Breast epithelium (tissue), 3 donors: Measurements from ENCODE around the gene ISG20.

Experiments used
- POLR2A ChIP-seq: fragments of 450-650 bp; IDR thresholded peaks from one replicate; pipeline ENCODE4 v1.6.1; 2016; ENCODE audit warnings: antibody characterized with exemption, mild to moderate bottlenecking, moderate library complexity
- POLR2AphosphoS5 ChIP-seq, 3 donors: sonication (generic); formaldehyde crosslinking; IDR thresholded peaks; one replicate each; pipeline ENCODE4 v1.6.1; 2017; ENCODE audit warnings: antibody characterized with exemption in 3 of 3
- TF ChIP-seq, protein P1 (sequence below), 3 donors: fragments of 450-650 bp; IDR thresholded peaks; one replicate each; pipeline ENCODE4 v1.5.1; 2016 to 2017; ENCODE audit warnings: antibody characterized with exemption in 3 of 3, mild to moderate bottlenecking in 3 of 3, moderate library complexity in 3 of 3

DNA sequence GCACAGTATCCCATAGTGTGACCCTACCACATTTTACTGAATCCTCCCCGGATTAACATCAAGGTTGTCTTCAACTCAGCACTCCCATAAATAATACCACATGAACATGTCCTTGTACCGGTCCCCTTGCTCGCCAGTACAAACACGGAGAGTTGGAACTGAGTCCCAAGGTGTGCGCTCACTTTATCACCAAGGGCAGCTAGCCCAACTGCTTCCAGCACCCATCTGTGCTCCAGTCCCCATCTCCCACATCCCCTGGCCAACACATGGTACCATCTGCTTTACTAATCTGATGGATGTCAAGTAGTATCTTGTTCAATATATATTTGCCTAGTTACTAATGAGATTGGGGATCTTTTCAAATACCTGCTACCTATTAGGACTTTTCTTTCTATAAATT lies 64.7 kb downstream of the ISG20 start:
- TF ChIP-seq, protein P1, sequence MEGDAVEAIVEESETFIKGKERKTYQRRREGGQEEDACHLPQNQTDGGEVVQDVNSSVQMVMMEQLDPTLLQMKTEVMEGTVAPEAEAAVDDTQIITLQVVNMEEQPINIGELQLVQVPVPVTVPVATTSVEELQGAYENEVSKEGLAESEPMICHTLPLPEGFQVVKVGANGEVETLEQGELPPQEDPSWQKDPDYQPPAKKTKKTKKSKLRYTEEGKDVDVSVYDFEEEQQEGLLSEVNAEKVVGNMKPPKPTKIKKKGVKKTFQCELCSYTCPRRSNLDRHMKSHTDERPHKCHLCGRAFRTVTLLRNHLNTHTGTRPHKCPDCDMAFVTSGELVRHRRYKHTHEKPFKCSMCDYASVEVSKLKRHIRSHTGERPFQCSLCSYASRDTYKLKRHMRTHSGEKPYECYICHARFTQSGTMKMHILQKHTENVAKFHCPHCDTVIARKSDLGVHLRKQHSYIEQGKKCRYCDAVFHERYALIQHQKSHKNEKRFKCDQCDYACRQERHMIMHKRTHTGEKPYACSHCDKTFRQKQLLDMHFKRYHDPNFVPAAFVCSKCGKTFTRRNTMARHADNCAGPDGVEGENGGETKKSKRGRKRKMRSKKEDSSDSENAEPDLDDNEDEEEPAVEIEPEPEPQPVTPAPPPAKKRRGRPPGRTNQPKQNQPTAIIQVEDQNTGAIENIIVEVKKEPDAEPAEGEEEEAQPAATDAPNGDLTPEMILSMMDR (IDR thresholded peaks at IDR 0.05) = no peak
- TF ChIP-seq POLR2A = no peak
- TF ChIP-seq POLR2AphosphoS5 (IDR thresholded peaks at IDR 0.05) = no peak
